HG03135 (cell line): ENCODE results near the gene IFNAR1.
"Not testable (repeated sequence)": the region's sequence is repeated elsewhere in the genome, so short reads cannot be mapped to it uniquely, and the experiment has no call there.

Source experiments
- ATAC-seq: cut with Tn5 transposase; IDR thresholded peaks from one replicate; pipeline ENCODE4 v1.9.1; 2021; ENCODE audit warnings: mild to moderate bottlenecking, moderate library complexity; ENCODE audit not compliant: unreplicated experiment

Gene IFNAR1

GRCh38 chr21:33305938-33306337, 18.8 kb upstream of the IFNAR1 start:
- no peak for ATAC-seq

GRCh38 chr21:33308586-33309490, 15.9 kb upstream of the IFNAR1 start:
- peak; percentile 92 for ATAC-seq

DNA sequence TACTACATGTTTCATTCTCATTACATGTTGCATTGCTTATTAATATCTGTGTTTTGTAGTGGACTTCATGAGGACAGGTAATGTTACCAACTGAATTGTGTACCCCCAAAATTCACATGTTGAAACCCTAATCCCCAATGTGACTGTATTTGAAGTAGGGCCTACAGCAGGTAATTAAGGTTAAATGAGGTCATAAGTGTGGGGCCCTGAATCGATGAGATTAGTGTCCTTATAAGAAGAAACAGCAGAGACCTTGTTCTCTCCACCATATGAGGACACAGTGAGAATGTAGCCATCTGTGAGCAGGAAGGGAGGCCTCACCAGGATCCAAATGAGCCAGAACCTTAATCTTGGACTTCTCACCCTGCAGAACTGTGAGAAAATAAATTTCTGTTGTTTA, 15.0 kb upstream of the IFNAR1 start:
- ATAC-seq: no peak

DNA sequence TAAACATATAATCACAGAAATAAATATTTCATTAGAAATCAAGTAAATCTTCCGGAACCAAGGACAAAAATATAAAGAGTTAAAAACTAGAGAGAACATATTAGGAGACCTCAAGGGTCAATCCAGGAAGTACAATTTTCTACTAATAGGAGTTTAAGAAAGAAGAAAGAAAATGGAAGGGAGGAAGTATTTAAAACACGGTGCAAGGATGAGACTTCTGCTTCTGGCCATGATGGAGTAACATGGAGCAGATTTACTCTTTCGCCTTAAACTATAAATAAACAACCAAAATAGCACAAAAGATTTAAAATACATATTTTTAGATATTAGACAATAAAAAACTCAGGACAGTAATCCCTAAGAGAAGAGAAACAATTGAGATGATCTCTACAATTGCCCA, 12.6 kb upstream of the IFNAR1 start:
- no peak for ATAC-seq

- ATAC-seq: no peak
Observed at GRCh38 chr21:33313183-33313582, 11.6 kb upstream of the IFNAR1 start.

- ATAC-seq: no peak
Observed at GRCh38 chr21:33313611-33314010, 11.2 kb upstream of the IFNAR1 start.

- ATAC-seq: no peak
Observed at GRCh38 chr21:33314111-33314510, 10.7 kb upstream of the IFNAR1 start.

DNA sequence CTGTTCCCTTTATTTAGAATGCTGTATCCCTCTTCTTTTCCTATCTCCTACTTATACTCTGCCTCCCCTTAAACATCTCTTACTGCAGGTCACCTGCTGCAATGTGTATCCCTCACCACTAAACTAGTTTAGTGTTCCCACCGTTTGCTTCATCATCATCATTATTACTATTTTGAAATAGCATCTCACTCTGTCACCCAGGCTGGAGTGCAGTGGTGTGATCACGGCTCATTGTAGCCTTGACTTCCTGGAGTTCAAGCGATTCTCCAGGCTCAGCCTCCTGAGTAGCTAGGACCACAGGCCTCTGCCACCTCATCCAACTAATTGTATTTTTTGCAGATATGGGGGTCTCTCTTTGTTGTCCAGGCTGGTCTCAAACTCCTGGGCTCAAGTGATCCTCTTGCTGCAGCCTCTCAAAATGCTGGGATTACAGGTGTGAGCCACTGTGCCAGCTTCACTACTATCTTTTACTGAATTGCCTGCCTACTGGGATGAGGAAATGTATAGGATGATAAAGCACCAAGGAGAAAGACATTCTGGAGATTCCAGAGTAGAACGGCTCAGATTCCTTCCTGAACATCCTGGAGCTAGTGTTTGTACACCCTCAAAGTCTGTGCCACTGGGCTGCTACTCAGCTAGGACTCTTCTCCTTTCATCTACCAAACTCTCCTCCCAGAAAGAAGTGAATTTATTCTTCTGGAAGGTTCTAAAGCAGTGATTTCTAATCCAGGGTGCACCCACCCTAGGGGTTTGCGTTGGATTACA, 8.6 kb upstream of the IFNAR1 start:
- ATAC-seq: no peak

DNA sequence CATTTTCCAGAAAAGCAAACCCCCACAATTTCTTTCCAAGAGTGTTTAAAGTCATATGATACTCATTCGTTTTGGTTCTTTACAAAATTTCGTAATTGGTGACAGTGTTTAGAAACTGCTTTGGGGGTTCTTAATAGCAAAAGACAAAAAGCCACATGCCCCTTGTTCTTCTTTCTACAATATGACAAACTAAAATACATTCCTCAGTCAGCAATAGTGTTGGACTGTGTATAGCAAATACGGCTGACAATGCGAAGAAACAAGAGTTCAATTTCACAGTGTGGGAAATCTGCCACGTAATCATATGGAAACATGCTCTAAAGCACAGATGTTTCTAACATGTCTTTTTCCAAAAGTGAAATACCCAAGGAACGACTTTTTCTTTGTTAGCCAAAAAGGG, 7.6 kb upstream of the IFNAR1 start:
- no peak for ATAC-seq

GRCh38 chr21:33317786-33318486, 6.8 kb upstream of the IFNAR1 start:
- ATAC-seq: no peak

- not testable (repeated sequence) for ATAC-seq
Observed at GRCh38 chr21:33321005-33321404, 3.8 kb upstream of the IFNAR1 start.

DNA sequence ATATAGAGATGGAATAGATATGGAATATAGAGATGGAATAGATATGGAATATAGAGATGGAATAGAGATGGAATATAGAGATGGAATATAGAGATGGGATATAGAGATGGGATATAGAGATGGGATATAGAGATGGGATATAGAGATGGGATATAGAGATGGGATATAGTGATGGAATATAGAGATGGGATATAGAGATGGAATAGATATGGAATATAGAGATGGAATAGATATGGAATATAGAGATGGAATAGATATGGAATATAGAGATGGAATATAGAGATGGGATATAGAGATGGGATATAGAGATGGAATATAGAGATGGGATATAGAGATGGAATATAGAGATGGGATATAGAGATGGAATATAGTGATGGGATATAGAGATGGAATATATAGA, 1.2 kb upstream of the IFNAR1 start:
- not testable (repeated sequence) for ATAC-seq

GRCh38 chr21:33325222-33326067, 675 bp downstream of the IFNAR1 start:
- peak; percentile 36 for ATAC-seq

- no peak for ATAC-seq
Observed at GRCh38 chr21:33327326-33327725, 2.6 kb downstream of the IFNAR1 start.

DNA sequence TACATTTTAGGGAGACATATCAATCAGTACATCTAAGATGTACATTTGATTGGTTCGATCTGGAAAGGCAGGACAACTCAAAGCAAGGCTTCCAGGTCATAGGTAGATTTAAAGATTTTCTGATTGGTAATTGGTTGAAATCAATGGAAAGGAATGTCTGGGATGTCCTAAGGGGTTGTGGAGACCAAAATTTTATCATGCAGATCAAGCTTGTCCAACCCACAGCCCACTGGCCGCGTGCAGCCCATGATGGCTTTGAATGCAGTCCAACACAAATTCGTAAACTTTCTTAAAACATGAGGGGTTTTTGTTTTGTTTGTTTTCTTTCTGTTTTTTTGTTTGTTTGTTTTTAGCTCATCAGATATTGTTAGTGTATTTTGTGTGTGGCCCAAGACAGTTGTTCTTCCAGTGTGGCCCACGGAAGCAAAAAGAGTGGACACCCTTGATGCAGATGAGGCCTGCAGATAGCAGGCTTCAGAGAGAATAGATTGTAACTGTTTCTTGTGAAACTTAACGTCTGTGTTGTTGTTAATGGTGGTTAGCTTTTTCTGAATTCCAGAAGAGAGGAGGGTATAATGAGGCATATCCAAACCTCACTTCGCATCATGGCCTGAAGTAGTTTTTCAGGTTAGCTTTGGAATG, 3.1 kb downstream of the IFNAR1 start:
- no peak for ATAC-seq

DNA sequence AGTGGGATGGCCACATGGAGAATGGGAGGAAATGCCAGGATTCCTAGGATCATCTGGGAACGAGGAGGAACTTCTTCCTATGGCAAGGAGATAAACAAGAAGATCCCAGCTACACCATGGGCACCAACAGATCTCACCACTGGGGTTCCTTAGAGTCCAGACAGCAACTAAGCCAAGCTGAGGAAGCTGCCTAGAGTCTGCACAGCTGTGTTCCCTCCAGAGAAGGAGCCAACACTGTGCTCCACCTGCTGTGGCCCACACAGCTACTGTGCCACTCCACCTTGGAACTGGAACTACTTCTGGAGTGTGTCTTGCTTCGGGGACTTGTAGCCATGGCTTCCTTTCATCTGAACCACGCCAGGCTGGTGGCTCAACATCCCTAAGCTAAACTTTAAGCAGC, 6.0 kb downstream of the IFNAR1 start:
- ATAC-seq: no peak

DNA sequence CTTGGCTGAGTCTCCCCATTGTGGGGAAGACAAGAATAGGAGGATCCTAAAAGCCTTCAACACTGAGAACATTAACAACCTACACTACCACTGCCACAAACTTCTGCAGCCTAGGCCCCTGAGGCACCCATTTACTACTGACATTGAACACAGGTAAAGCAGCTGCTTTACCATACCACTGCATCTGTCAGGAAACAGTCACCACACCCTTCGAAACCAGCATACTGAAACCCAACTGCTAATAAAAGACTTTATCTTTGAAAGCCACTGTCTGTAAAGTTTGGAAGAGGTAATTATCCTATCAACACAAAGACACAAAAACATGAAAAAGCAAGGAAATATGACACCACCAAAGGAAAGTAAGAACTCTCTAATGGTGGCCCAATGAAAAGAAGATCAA, 7.4 kb downstream of the IFNAR1 start:
- peak; percentile 79 for ATAC-seq

GRCh38 chr21:33334191-33334590, 9.4 kb downstream of the IFNAR1 start:
- ATAC-seq: no peak

- ATAC-seq: no peak
Observed at GRCh38 chr21:33334824-33335223, 10.1 kb downstream of the IFNAR1 start.

DNA sequence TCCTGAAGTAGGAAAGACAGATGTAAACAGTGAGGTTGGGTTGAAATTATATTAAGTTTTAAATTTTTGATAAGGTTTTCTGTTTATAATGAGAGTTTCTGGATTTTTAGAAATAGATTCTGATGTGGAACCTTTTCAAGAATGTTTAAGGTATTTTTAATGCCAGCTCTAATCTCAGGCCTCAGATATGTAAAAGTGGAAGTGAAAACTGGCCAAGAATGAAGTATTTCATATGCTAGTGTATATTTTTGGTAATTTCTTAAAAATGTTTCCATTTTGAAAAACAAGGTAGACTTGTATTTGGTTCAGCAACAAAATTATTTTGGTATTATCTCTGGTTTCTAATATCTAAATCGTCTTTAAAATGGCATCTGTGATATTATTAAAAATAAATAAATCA, 14.4 kb downstream of the IFNAR1 start:
- ATAC-seq: no peak
